ENCODE results near the gene BRSK2. TPM values are rescaled to one million over a fixed set of nuclear protein-coding genes. Genes with fewer than 3 reads are reported as not detected.
A peak's percentile ranks its signal among the peaks of the same experiment; 100 is the strongest.

Gene BRSK2
- polyA plus RNA-seq, 2 donors, result 0.90 to 1.1 TPM

DNA sequence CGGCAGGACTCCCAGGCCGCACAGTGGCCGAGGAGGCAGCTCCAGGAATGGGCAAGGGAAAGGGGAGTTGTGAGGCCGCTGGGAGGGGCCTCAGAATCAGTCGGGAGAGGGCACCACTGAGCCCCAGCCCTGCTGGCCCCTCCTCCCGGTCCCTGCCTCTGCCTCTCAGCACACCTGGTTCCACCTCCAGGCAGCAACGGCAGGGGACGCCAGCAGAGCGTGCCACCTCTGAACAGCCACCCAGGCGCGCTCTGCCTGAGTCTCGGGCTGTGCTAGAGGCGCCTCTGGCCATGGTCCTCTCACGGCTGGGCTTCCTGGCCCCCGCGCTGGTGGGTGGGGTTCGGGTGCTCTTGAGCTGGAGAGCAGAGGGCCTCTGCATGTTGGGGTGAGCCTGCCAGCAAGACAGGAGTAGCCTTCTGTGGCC lies 63.9 kb downstream of the BRSK2 start:
- no peaks in the 10 kb centered on the region for H3K36me3 ChIP-seq (ENCODE audit: control insufficient read depth in 2 of 2, insufficient read depth in 2 of 2, low read length in 1 of 2)
- H3K27ac ChIP-seq (ENCODE audit: low read depth in 2 of 2, low read length in 1 of 2), result no peak overlapping the region
- peaks cover 0 to 9% of the 10 kb centered on the region in 2 donors for H3K4me1 ChIP-seq (ENCODE audit: control insufficient read depth in 2 of 2, insufficient read depth in 2 of 2, low read length in 1 of 2)
- H3K4me3 ChIP-seq (ENCODE audit: low read depth in 1 of 2, low read length in 2 of 2), result no peak overlapping the region
- no peaks in the 10 kb centered on the region for H3K27me3 ChIP-seq (ENCODE audit: control insufficient read depth in 1 of 2, insufficient read depth in 2 of 2, low read length in 2 of 2)
- 15 to 29% methylated on average over 17 of the region's 17 CpGs for WGBS, 2 donors
- H3K9me3 ChIP-seq (ENCODE audit: control insufficient read depth in 2 of 2, insufficient read depth in 1 of 2, low read depth in 1 of 2, low read length in 1 of 2), result no peaks in the 10 kb centered on the region

DNA sequence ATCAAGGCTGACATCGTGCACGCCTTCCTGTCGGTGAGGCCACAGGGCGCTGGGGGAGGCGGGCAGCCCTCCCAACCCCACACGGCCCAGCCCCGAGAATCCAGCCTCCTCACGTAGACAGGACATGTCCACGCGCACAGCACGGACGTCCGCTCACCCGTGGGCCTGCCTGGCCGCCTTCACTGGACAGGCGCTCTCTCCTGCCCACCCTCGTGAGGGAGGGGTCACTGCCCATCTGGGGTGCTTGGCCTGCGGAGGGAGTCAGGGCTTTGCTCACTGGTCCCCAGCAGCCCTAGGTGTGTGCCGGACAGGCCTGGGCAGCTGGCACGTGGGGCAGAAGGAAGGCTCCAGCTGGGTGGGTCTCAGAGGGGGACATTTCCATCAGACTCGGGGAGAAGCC lies 64.8 kb downstream of the BRSK2 start:
- H3K27me3 ChIP-seq (ENCODE audit: control insufficient read depth in 1 of 2, insufficient read depth in 2 of 2, low read length in 2 of 2), result no peaks in the 10 kb centered on the region
- 71 to 72% methylated on average over 20 to 21 of the region's 21 CpGs for WGBS, 2 donors
- no peaks in the 10 kb centered on the region for H3K9me3 ChIP-seq (ENCODE audit: control insufficient read depth in 2 of 2, insufficient read depth in 1 of 2, low read depth in 1 of 2, low read length in 1 of 2)
- H3K4me1 ChIP-seq (ENCODE audit: control insufficient read depth in 2 of 2, insufficient read depth in 2 of 2, low read length in 1 of 2), result peaks cover 0 to 11% of the 10 kb centered on the region in 2 donors
- H3K27ac ChIP-seq (ENCODE audit: low read depth in 2 of 2, low read length in 1 of 2), result no peak overlapping the region
- no peak overlapping the region for H3K4me3 ChIP-seq (ENCODE audit: low read depth in 1 of 2, low read length in 2 of 2)
- no peaks in the 10 kb centered on the region for H3K36me3 ChIP-seq (ENCODE audit: control insufficient read depth in 2 of 2, insufficient read depth in 2 of 2, low read length in 1 of 2)

GRCh38 chr11:1455032-1455762 lies 65.5 kb downstream of the BRSK2 start:
- Histone ChIP-seq H3K27me3 (ENCODE audit: control insufficient read depth in 1 of 2, insufficient read depth in 2 of 2, low read length in 2 of 2) (no peaks in the 10 kb centered on the region), H3K4me1 (ENCODE audit: control insufficient read depth in 2 of 2, insufficient read depth in 2 of 2, low read length in 1 of 2) (peaks cover 0 to 11% of the 10 kb centered on the region in 2 donors), H3K9me3 (ENCODE audit: control insufficient read depth in 2 of 2, insufficient read depth in 1 of 2, low read depth in 1 of 2, low read length in 1 of 2) (no peaks in the 10 kb centered on the region), H3K4me3 (ENCODE audit: low read depth in 1 of 2, low read length in 2 of 2) (no peak overlapping the region), H3K36me3 (ENCODE audit: control insufficient read depth in 2 of 2, insufficient read depth in 2 of 2, low read length in 1 of 2) (no peaks in the 10 kb centered on the region), H3K27ac (ENCODE audit: low read depth in 2 of 2, low read length in 1 of 2) (no peak overlapping the region)
- 63 to 67% methylated on average over 24 of the region's 24 CpGs for WGBS, 2 donors

DNA sequence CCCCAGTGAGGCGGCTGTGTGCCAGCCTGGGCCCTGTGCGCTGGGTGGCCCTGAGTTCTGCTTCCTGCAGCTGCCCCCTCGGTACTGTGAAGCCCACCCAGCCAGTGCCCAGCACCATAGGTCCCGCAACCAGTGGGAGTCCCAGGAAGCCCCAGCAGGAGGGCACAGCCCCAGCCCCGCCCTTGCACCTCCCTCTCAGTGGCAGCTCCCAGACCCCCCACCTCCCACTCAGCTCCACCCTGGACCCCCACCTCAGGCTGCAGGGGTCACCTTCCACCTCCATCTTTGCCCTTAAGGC lies 66.0 kb downstream of the BRSK2 start:
- Histone ChIP-seq H3K9me3 (ENCODE audit: control insufficient read depth in 2 of 2, insufficient read depth in 1 of 2, low read depth in 1 of 2, low read length in 1 of 2) (no peaks in the 10 kb centered on the region), H3K27me3 (ENCODE audit: control insufficient read depth in 1 of 2, insufficient read depth in 2 of 2, low read length in 2 of 2) (no peaks in the 10 kb centered on the region), H3K36me3 (ENCODE audit: control insufficient read depth in 2 of 2, insufficient read depth in 2 of 2, low read length in 1 of 2) (no peaks in the 10 kb centered on the region), H3K4me3 (ENCODE audit: low read depth in 1 of 2, low read length in 2 of 2) (no peak overlapping the region), H3K27ac (ENCODE audit: low read depth in 2 of 2, low read length in 1 of 2) (no peak overlapping the region), H3K4me1 (ENCODE audit: control insufficient read depth in 2 of 2, insufficient read depth in 2 of 2, low read length in 1 of 2) (peaks cover 0 to 11% of the 10 kb centered on the region in 2 donors)
- 64 to 74% methylated on average over 5 of the region's 5 CpGs for WGBS, 2 donors

- 52 to 56% methylated on average over 22 of the region's 22 CpGs for WGBS, 2 donors
- Histone ChIP-seq H3K9me3 (ENCODE audit: control insufficient read depth in 2 of 2, insufficient read depth in 1 of 2, low read depth in 1 of 2, low read length in 1 of 2) (no peaks in the 10 kb centered on the region), H3K4me1 (ENCODE audit: control insufficient read depth in 2 of 2, insufficient read depth in 2 of 2, low read length in 1 of 2) (peaks cover 0 to 15% of the 10 kb centered on the region in 2 donors), H3K27ac (ENCODE audit: low read depth in 2 of 2, low read length in 1 of 2) (no peak overlapping the region), H3K27me3 (ENCODE audit: control insufficient read depth in 1 of 2, insufficient read depth in 2 of 2, low read length in 2 of 2) (no peaks in the 10 kb centered on the region), H3K4me3 (ENCODE audit: low read depth in 1 of 2, low read length in 2 of 2) (no peak overlapping the region), H3K36me3 (ENCODE audit: control insufficient read depth in 2 of 2, insufficient read depth in 2 of 2, low read length in 1 of 2) (no peaks in the 10 kb centered on the region)
These were observed 66.4 kb downstream of the BRSK2 start for GRCh38 chr11:1456176-1456575.

DNA sequence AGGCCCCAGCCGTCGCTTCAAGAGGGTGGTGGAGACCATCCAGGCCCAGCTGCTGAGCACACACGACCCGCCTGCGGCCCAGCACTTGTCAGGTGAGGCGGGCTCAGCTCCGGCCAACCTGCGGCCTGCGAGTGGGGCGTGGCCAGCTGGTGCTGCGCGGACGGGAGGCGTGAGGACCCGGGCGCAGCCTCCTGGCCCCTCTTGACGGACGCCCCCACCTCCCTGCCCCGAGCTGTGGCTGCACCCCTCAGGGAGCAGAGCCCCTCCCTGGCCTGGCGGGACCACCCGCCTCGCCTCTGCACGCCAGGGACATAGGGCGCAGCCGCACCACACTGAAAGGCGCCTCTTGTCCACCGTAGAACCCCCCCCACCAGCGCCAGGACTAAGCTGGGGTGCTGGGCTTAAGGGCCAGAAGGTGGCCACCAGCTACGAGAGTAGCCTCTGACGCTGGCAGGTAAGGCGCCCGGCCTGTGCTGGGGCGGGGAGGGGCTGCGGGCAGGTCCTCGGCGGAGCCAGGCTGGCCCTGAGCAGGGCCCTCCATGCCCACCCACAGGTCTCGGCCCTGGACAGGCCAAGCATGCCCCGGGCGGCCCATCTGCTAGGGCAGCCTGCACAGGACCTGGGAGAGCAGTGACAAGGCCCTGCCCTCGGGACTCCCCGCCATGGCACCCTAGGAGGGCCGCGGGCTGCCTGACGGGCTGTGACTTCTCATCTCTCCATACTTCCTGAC lies 67.0 kb downstream of the BRSK2 start:
- Histone ChIP-seq H3K9me3 (ENCODE audit: control insufficient read depth in 2 of 2, insufficient read depth in 1 of 2, low read depth in 1 of 2, low read length in 1 of 2) (no peaks in the 10 kb centered on the region), H3K36me3 (ENCODE audit: control insufficient read depth in 2 of 2, insufficient read depth in 2 of 2, low read length in 1 of 2) (no peaks in the 10 kb centered on the region), H3K27ac (ENCODE audit: low read depth in 2 of 2, low read length in 1 of 2) (no peak overlapping the region), H3K4me1 (ENCODE audit: control insufficient read depth in 2 of 2, insufficient read depth in 2 of 2, low read length in 1 of 2) (peaks cover 0 to 17% of the 10 kb centered on the region in 2 donors), H3K4me3 (ENCODE audit: low read depth in 1 of 2, low read length in 2 of 2) (no peak overlapping the region), H3K27me3 (ENCODE audit: control insufficient read depth in 1 of 2, insufficient read depth in 2 of 2, low read length in 2 of 2) (no peaks in the 10 kb centered on the region)
- WGBS, 2 donors, result 77 to 81% methylated on average over 42 to 44 of the region's 44 CpGs

GRCh38 chr11:1457326-1457680 lies 67.6 kb downstream of the BRSK2 start:
- H3K27me3 ChIP-seq (ENCODE audit: control insufficient read depth in 1 of 2, insufficient read depth in 2 of 2, low read length in 2 of 2), result no peaks in the 10 kb centered on the region
- no peak overlapping the region for H3K4me3 ChIP-seq (ENCODE audit: low read depth in 1 of 2, low read length in 2 of 2)
- no peaks in the 10 kb centered on the region for H3K9me3 ChIP-seq (ENCODE audit: control insufficient read depth in 2 of 2, insufficient read depth in 1 of 2, low read depth in 1 of 2, low read length in 1 of 2)
- peaks cover 0 to 17% of the 10 kb centered on the region in 2 donors for H3K4me1 ChIP-seq (ENCODE audit: control insufficient read depth in 2 of 2, insufficient read depth in 2 of 2, low read length in 1 of 2)
- no peak overlapping the region for H3K27ac ChIP-seq (ENCODE audit: low read depth in 2 of 2, low read length in 1 of 2)
- no peaks in the 10 kb centered on the region for H3K36me3 ChIP-seq (ENCODE audit: control insufficient read depth in 2 of 2, insufficient read depth in 2 of 2, low read length in 1 of 2)
- WGBS, 2 donors, result 76 to 84% methylated on average over 8 to 13 of the region's 13 CpGs

DNA sequence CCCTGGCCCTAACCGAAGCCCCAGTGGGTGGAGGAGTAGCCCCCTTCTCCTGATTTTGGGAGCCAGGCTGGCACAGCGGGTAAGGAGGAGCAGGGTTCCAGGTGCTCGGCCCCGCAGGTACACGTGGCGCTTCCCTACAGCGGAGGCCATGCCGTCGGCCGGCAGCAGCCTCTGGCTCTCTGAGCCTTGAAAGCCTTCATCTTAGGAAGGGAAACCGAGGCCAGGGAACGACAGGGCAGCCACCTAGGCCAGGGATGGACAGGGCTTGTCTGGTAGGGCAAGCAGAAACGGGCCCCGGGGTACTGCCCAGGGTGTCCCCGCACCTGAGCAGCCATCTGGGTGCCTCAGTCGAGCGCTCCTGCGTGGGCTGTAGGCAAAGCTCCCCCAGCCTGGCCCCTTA lies 68.1 kb downstream of the BRSK2 start:
- Histone ChIP-seq H3K4me3 (ENCODE audit: low read depth in 1 of 2, low read length in 2 of 2) (no peak overlapping the region), H3K9me3 (ENCODE audit: control insufficient read depth in 2 of 2, insufficient read depth in 1 of 2, low read depth in 1 of 2, low read length in 1 of 2) (no peaks in the 10 kb centered on the region), H3K27ac (ENCODE audit: low read depth in 2 of 2, low read length in 1 of 2) (no peak overlapping the region), H3K4me1 (ENCODE audit: control insufficient read depth in 2 of 2, insufficient read depth in 2 of 2, low read length in 1 of 2) (peaks cover 0 to 17% of the 10 kb centered on the region in 2 donors), H3K36me3 (ENCODE audit: control insufficient read depth in 2 of 2, insufficient read depth in 2 of 2, low read length in 1 of 2) (no peaks in the 10 kb centered on the region), H3K27me3 (ENCODE audit: control insufficient read depth in 1 of 2, insufficient read depth in 2 of 2, low read length in 2 of 2) (no peaks in the 10 kb centered on the region)
- 79 to 83% methylated on average over 13 to 18 of the region's 18 CpGs for WGBS, 2 donors

DNA sequence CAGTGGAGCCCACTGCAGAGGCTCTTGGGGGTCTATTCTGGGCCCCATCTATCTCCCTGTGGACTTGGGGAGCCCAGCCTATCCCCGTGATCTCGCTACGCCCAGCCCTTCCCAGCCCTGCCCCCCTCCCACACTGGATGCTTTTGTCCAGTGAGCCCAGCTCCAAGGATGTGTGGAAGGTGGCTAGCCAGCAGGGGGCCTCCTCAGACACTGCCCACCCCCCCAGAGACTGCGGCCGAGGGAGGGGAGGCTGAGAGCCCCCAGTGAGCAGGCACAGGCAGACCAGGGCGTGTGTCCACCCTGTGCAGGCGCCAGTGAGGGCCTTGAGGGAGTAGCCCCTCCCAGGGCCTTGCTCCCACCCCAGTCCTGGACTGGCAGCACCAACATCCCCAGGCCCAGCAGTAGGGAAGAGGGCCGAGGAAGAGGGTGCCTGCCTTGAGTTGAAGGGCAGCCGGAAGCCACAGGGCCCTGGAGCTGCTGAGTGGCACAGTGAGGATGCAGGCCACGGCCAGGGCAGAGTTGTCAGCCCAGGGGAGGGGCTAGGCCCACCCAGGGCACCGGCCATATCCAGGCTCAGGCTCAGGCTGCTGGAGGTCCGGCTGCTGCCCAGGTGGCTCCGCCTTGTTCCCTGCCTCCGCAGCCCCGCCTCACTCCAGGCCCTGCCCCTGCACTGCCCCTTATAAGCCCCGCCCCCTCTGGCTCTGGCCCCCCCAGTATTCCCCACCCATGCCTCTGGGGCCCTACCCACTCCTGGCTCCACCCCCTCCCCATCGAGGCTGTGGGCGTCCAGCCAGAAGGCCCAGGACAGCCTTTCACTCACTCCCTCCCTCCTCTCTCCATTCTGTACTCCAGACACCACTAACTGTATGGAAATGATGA lies 68.8 kb downstream of the BRSK2 start:
- H3K4me1 ChIP-seq (ENCODE audit: control insufficient read depth in 2 of 2, insufficient read depth in 2 of 2, low read length in 1 of 2), result peaks cover 0 to 17% of the 10 kb centered on the region in 2 donors
- H3K9me3 ChIP-seq (ENCODE audit: control insufficient read depth in 2 of 2, insufficient read depth in 1 of 2, low read depth in 1 of 2, low read length in 1 of 2), result no peaks in the 10 kb centered on the region
- peak overlapping the region; percentile 53 to 85 for H3K27ac ChIP-seq (ENCODE audit: low read depth in 2 of 2, low read length in 1 of 2)
- 38 to 56% methylated on average over 15 to 18 of the region's 18 CpGs for WGBS, 2 donors
- no peak overlapping the region for H3K4me3 ChIP-seq (ENCODE audit: low read depth in 1 of 2, low read length in 2 of 2)
- H3K36me3 ChIP-seq (ENCODE audit: control insufficient read depth in 2 of 2, insufficient read depth in 2 of 2, low read length in 1 of 2), result no peaks in the 10 kb centered on the region
- H3K27me3 ChIP-seq (ENCODE audit: control insufficient read depth in 1 of 2, insufficient read depth in 2 of 2, low read length in 2 of 2), result no peaks in the 10 kb centered on the region

All from esophagus (tissue), 2 donors.